Endothelial cell of umbilical vein (primary cell): ENCODE measurements around the gene TMEM171. TPM values are rescaled to one million over a fixed set of nuclear protein-coding genes. Genes with fewer than 3 reads are reported as not detected.

Experiments
- BruUV-seq: library from RNA; stranded (reverse); fragments of 400-500 nt; replicated peaks from 2 replicates; lab custom pipeline; 2021; lab: Mats Ljungman, UMichigan
- CTCF ChIA-PET: fragments of 300-600, 350-600 bp; sonication (Branson Sonifier 250); formaldehyde crosslinking; loops from one replicate; lab custom pipeline; 2021; ENCODE audit warnings: antibody characterized with exemption, inconsistent platforms; lab: Charles Lee
- POLR2A ChIA-PET: fragments of 300-600, 350-600 bp; sonication (Branson Sonifier 250); formaldehyde crosslinking; loops from one replicate; lab custom pipeline; 2021; ENCODE audit warnings: antibody characterized with exemption, inconsistent platforms; lab: Charles Lee
- DNase-seq: peaks from one replicate; pipeline ENCODE4 v3.0.0-alpha.2; 2011; ENCODE audit warnings: low read depth, low spot score
- FAIRE-seq: peaks from 2 replicates; lab custom pipeline; 2011; peaks lifted over from hg19 to GRCh38; lab: Jason Lieb, UNC
- H2AFZ ChIP-seq: 2 replicates; pipeline ENCODE4 v1.6.0; 2012; ENCODE audit warnings: low read depth, low read length, control low read depth, inconsistent platforms
- H3K27ac ChIP-seq: 2 replicates; pipeline ENCODE4 v1.5.1; 2011; ENCODE audit warnings: low read depth, mild to moderate bottlenecking, control low read depth, low read length, moderate library complexity; ENCODE audit not compliant: insufficient read depth
- H3K27me3 ChIP-seq, 2 experiments: 2 replicates each; pipeline versions ENCODE4 v1.6.0 to v1.6.1; 2011; ENCODE audit warnings: low read length in 2 of 2, mixed read lengths in 1 of 2; ENCODE audit not compliant: control insufficient read depth in 2 of 2, insufficient read depth in 2 of 2
- H3K36me3 ChIP-seq, 2 experiments: 2 replicates in 1 of 2; 3 replicates in 1 of 2; pipeline ENCODE4 v1.5.1; 2011; ENCODE audit warnings: low read length in 2 of 2, mild to moderate bottlenecking in 1 of 2, moderate library complexity in 1 of 2; ENCODE audit not compliant: control insufficient read depth in 2 of 2, insufficient read depth in 2 of 2; ENCODE audit errors: extremely low read depth in 1 of 2
- H3K4me1 ChIP-seq: 3 replicates; pipeline ENCODE4 v1.5.1; 2011; ENCODE audit warnings: mild to moderate bottlenecking, low read length; ENCODE audit not compliant: control insufficient read depth, insufficient read depth; ENCODE audit errors: extremely low read depth
- H3K4me2 ChIP-seq: 2 replicates; pipeline ENCODE4 v1.6.1; 2011; ENCODE audit warnings: low read length, control low read depth, mixed read lengths; ENCODE audit not compliant: insufficient read depth
- H3K4me3 ChIP-seq, 3 experiments: fragments of 200-600 bp in 1 of 3; sonication (generic), shearing (Covaris generic) in 1 of 3; replicated peaks in 1 of 3; 2 replicates each; pipeline ENCODE4 v1.5.1; 2011 to 2016; ENCODE audit warnings: control low read depth in 3 of 3, low read length in 3 of 3, mild to moderate bottlenecking in 2 of 3, inconsistent platforms in 1 of 3, low read depth in 1 of 3, moderate library complexity in 1 of 3; ENCODE audit not compliant: insufficient read depth in 1 of 3
- H3K79me2 ChIP-seq: 2 replicates; pipeline ENCODE4 v1.6.0; 2012; ENCODE audit warnings: low read length, inconsistent platforms; ENCODE audit not compliant: control insufficient read depth, insufficient read depth
- H3K9ac ChIP-seq: replicated peaks from 2 replicates; pipeline ENCODE3; 2011; ENCODE audit warnings: low read length, control low read depth; ENCODE audit not compliant: insufficient read depth; ENCODE audit errors: extremely low read depth
- H3K9me1 ChIP-seq: replicated peaks from 3 replicates; pipeline ENCODE4 v1.6.0; 2011; ENCODE audit warnings: mild to moderate bottlenecking, low read length; ENCODE audit not compliant: control insufficient read depth, insufficient read depth; ENCODE audit errors: extremely low read depth
- H3K9me3 ChIP-seq: replicated peaks from 2 replicates; pipeline ENCODE4 v1.5.1; 2012; ENCODE audit warnings: low read length, inconsistent platforms; ENCODE audit not compliant: control insufficient read depth, insufficient read depth
- H4K20me1 ChIP-seq: replicated peaks from 2 replicates; pipeline ENCODE3; 2011; ENCODE audit warnings: mild to moderate bottlenecking, low read length; ENCODE audit not compliant: control insufficient read depth, insufficient read depth; ENCODE audit errors: extremely low read depth
- CTCF ChIP-seq, 2 donors: IDR thresholded peaks; 1 replicate in 1 of 2; 2 replicates in 1 of 2; pipeline ENCODE4 v1.5.1; 2011; ENCODE audit warnings: low read length in 2 of 2, mild to moderate bottlenecking in 2 of 2, moderate library complexity in 2 of 2, control low read depth in 1 of 2, inconsistent platforms in 1 of 2, low read depth in 1 of 2; ENCODE audit not compliant: insufficient read depth in 1 of 2; ENCODE audit errors: extremely low read depth in 1 of 2
- EZH2 ChIP-seq: IDR thresholded peaks from 2 replicates; pipeline ENCODE4 v1.6.1; 2012; ENCODE audit warnings: borderline replicate concordance, low read depth, mild to moderate bottlenecking, moderate library complexity, low read length, inconsistent platforms; ENCODE audit not compliant: severe bottlenecking
- FOS ChIP-seq: IDR thresholded peaks from 2 replicates; pipeline ENCODE4 v1.6.1; 2011; ENCODE audit warnings: mild to moderate bottlenecking, low read length, moderate library complexity, borderline replicate concordance; ENCODE audit not compliant: insufficient read depth
- GATA2 ChIP-seq: IDR thresholded peaks from 2 replicates; pipeline ENCODE4 v1.7.0; 2011; ENCODE audit warnings: low read depth, mild to moderate bottlenecking, moderate library complexity, mixed read lengths, low read length; ENCODE audit not compliant: insufficient read length, insufficient read depth
- JUN ChIP-seq: IDR thresholded peaks from 2 replicates; pipeline ENCODE4 v1.6.1; 2011; ENCODE audit warnings: borderline replicate concordance, low read depth; ENCODE audit not compliant: insufficient read length, insufficient read depth
- MAX ChIP-seq: IDR thresholded peaks from 2 replicates; pipeline ENCODE4 v1.6.1; 2011; ENCODE audit not compliant: insufficient read depth, insufficient read length
- MYC ChIP-seq: IDR thresholded peaks from one replicate; pipeline ENCODE4 v1.6.1; 2011; ENCODE audit warnings: mild to moderate bottlenecking, low read depth, low read length
- POLR2A ChIP-seq: IDR thresholded peaks from 2 replicates; pipeline ENCODE4 v1.6.1; 2012; ENCODE audit warnings: low read depth, mild to moderate bottlenecking, control low read depth, low read length
- POLR2AphosphoS5 ChIP-seq: IDR thresholded peaks from 2 replicates; pipeline ENCODE4 v1.6.1; 2012; ENCODE audit warnings: low read depth, mild to moderate bottlenecking, control low read depth, low read length, moderate library complexity; ENCODE audit not compliant: insufficient read depth
- dilution Hi-C: fragments of 300-500 bp; cut with MboI; formaldehyde crosslinking; loops from one replicate; pipeline ENCODE4 v1.15.0; 2019; ENCODE audit warnings: low sequenced_read_pairs; ENCODE audit not compliant: extremely low pct_ligation_motif_present
- intact Hi-C: fragments of 100-400 bp; cut with micrococcal nuclease; formaldehyde crosslinking; loops from one replicate; pipeline ENCODE4 v1.10.0; 2022
- polyA plus RNA-seq, 4 experiments: library from polyadenylated mRNA; depleted of rRNA in 3 of 4; stranded (reverse) in 3 of 4; unstranded in 1 of 4; fragments of >200 nt; gene quantifications; 2 replicates each; pipeline versions ENCODE4 v1.2.1 to v1.2.3, GENCODE V29; 2011 to 2012; ENCODE audit warnings: missing spikeins in 1 of 4
- total RNA-seq: library from RNA; stranded (reverse); gene quantifications from 2 replicates; pipeline ENCODE4 v1.2.3, GENCODE V29; 2021

Gene TMEM171
- total and polyA plus RNA-seq, 2 donors (not counting 3 experiments of a cell fraction or from before 2014, with no cell fraction given) = 5.6 to 11.7 TPM

GRCh38 chr5:73095564-73096238 lies 24.7 kb upstream of the TMEM171 start:
- Histone ChIP-seq H3K79me2 (no peaks in the 10 kb centered on the region), H3K9me1 (no peaks in the 10 kb centered on the region), H3K9me3 (no peaks in the 10 kb centered on the region), H3K27me3 (no peaks in the 10 kb centered on the region), H3K36me3 (peaks cover 0 to 4% of the 10 kb centered on the region in 2 experiments), H3K27ac (no peak overlapping the region), H4K20me1 (no peaks in the 10 kb centered on the region), H3K4me1 (no peaks in the 10 kb centered on the region), H3K4me2 (no peak overlapping the region), H2AFZ (no peak overlapping the region), H3K4me3 (no peak overlapping the region), H3K9ac (no peak overlapping the region)
- FAIRE-seq = no peak
- BruUV-seq = no TSS peak
- ChIA-PET CTCF (interaction anchor here (0.9 to 2.5 kb wide), 3 partner anchors 12 to 106 kb away, joined by 4 to 13 read pairs (median 4); no protein-coding TSS in a partner anchor), POLR2A (interaction anchor here (0.7 kb wide), 1 partner anchor 77 kb away, joined by 4 read pairs; no protein-coding TSS in a partner anchor)
- dilution Hi-C loops = no loop called here
- no peak for DNase-seq
- no peak for TF ChIP-seq MYC
- TF ChIP-seq CTCF (IDR thresholded peaks at IDR 0.05; ENCODE audit: extremely low read depth in 1 of 2, insufficient read depth in 1 of 2, low read depth in 1 of 2, low read length in 2 of 2) = no peak
- TF ChIP-seq EZH2 = no peak
- TF ChIP-seq POLR2AphosphoS5 = no peak
- no peak for TF ChIP-seq FOS
- TF ChIP-seq JUN = no peak
- TF ChIP-seq MAX = no peak
- TF ChIP-seq GATA2 = no peak
- TF ChIP-seq POLR2A = no peak
- intact Hi-C loops = no loop called here
